Activated CD4-positive, alpha-beta T cell treated with anti-CD3 and anti-CD28 coated beads, Interleukin-2, amount 50 U/mL, for 4 hours (primary cell): ENCODE results near the gene SPEM3.
A peak's percentile ranks its signal among the peaks of the same experiment; 100 is the strongest.
"Not testable (repeated sequence)": the region's sequence is repeated elsewhere in the genome, so short reads cannot be mapped to it uniquely, and the experiment has no call there.

ENCODE experiments used
- DNase-seq, 2 experiments: peaks; one replicate each; pipeline ENCODE4 v3.0.0-alpha.2; 2020

SPEM3 gene

GRCh38 chr17:7475764-7476422 lies 47.2 kb downstream of the SPEM3 start:
- DNase-seq: no peak

- no peak for DNase-seq
Measured at GRCh38 chr17:7476494-7476893, 47.8 kb downstream of the SPEM3 start.

- DNase-seq: no peak
Measured at GRCh38 chr17:7476951-7477350, 48.3 kb downstream of the SPEM3 start.

- peak in 1 of 2 experiments; percentile 19 for DNase-seq
Measured at GRCh38 chr17:7477392-7478275, 49.0 kb downstream of the SPEM3 start.

- peak; percentile 51 to 54 for DNase-seq
Measured at GRCh38 chr17:7478276-7479212, 49.9 kb downstream of the SPEM3 start.

GRCh38 chr17:7479213-7480088 lies 50.8 kb downstream of the SPEM3 start, which contains the start of gene ZBTB4:
TSS of gene ZBTB4 (minus strand) at chr17:7479631. CDS start at chr17:7466801, 12,830 bp downstream.
- peak; percentile 50 to 52 for DNase-seq

- no peak for DNase-seq
Measured at GRCh38 chr17:7480089-7480384, 51.4 kb downstream of the SPEM3 start.

- DNase-seq: not testable (repeated sequence)
Measured at GRCh38 chr17:7481275-7481674, 52.6 kb downstream of the SPEM3 start, which contains the start of gene SLC35G6. TSS of gene SLC35G6 (plus strand) at chr17:7481446. CDS start at chr17:7481517, 71 bp downstream.

- DNase-seq: not testable (repeated sequence)
Measured at GRCh38 chr17:7481842-7482741, 53.4 kb downstream of the SPEM3 start.
